Suprapubic skin (tissue), 4 donors: Measurements from ENCODE around the gene ACSL6. TPM values are rescaled to one million over a fixed set of nuclear protein-coding genes. Genes with fewer than 3 reads are reported as not detected.

Experiments
- DNase-seq, 2 donors: peaks; one replicate each; pipeline ENCODE4 v3.0.0-alpha.2; 2019; ENCODE audit warnings: low spot score in 2 of 2
- H3K27ac ChIP-seq: fragments of 200-600 bp; sonication (generic); one replicate; pipeline ENCODE4 v1.5.1; 2019
- H3K27me3 ChIP-seq: fragments of 200-600 bp; sonication (generic); one replicate; pipeline ENCODE4 v1.5.1; 2019
- H3K36me3 ChIP-seq: fragments of 200-600 bp; sonication (generic); one replicate; pipeline ENCODE4 v1.5.1; 2019
- H3K4me1 ChIP-seq: fragments of 200-600 bp; sonication (generic); one replicate; pipeline ENCODE4 v1.5.1; 2019
- H3K4me3 ChIP-seq: fragments of 200-600 bp; sonication (generic); one replicate; pipeline ENCODE4 v1.5.1; 2019; ENCODE audit warnings: mild to moderate bottlenecking
- H3K9me3 ChIP-seq: fragments of 200-600 bp; sonication (generic); one replicate; pipeline ENCODE4 v1.5.1; 2019
- CTCF ChIP-seq, 2 donors: fragments of 200-600 bp in 1 of 2; fragments of 450-650 bp in 1 of 2; sonication (generic) in 1 of 2; IDR thresholded peaks; one replicate each; pipeline ENCODE4 v1.5.1; 2016 to 2019; ENCODE audit warnings: antibody characterized with exemption in 2 of 2, mild to moderate bottlenecking in 1 of 2, moderate library complexity in 1 of 2
- EP300 ChIP-seq: sonication (generic); formaldehyde crosslinking; IDR thresholded peaks from one replicate; pipeline ENCODE4 v1.6.1; 2017; ENCODE audit warnings: antibody characterized with exemption
- POLR2A ChIP-seq, 2 donors: fragments of 450-650 bp; IDR thresholded peaks; one replicate each; pipeline ENCODE4 v1.6.1; 2017; ENCODE audit warnings: antibody characterized with exemption in 2 of 2, mild to moderate bottlenecking in 2 of 2, moderate library complexity in 2 of 2
- POLR2AphosphoS5 ChIP-seq, 3 donors: sonication (generic); formaldehyde crosslinking; IDR thresholded peaks; one replicate each; pipeline ENCODE4 v1.6.1; 2017; ENCODE audit warnings: antibody characterized with exemption in 3 of 3
- WGBS: methylation state at CpG from one replicate; pipeline ENCODE4 v1.1.5; 2018; 5-methylcytosine and 5-hydroxymethylcytosine counted together
- total RNA-seq, 4 donors: library from RNA; depleted of rRNA; stranded (reverse); fragments of >200 nt; gene quantifications; one replicate each; pipeline ENCODE4 v1.1.0, GENCODE V29; 2016

ACSL6 gene
- total RNA-seq, 4 donors from 2014 or later = 0.21 to 0.89 (median 0.23) TPM; not detected in 1

- Histone ChIP-seq H3K27ac (no peak overlapping the region), H3K27me3 (no peaks in the 10 kb centered on the region), H3K4me1 (no peaks in the 10 kb centered on the region), H3K4me3 (no peak overlapping the region), H3K36me3 (no peaks in the 10 kb centered on the region), H3K9me3 (peaks cover 4% of the 10 kb centered on the region)
- WGBS = 44% methylated on average over 2 of the region's 2 CpGs
- TF ChIP-seq POLR2A (IDR thresholded peaks at IDR 0.05) = no peak
- no peak for TF ChIP-seq EP300
- TF ChIP-seq CTCF (IDR thresholded peaks at IDR 0.05) = no peak
- no peak for TF ChIP-seq POLR2AphosphoS5 (IDR thresholded peaks at IDR 0.05)
- DNase-seq = no peak
Measured at GRCh38 chr5:132037353-132037752, 25.9 kb upstream of the ACSL6 start.

GRCh38 chr5:132033122-132033521 lies 21.7 kb upstream of the ACSL6 start:
- 75% methylated on average over 4 of the region's 4 CpGs for WGBS
- TF ChIP-seq EP300 (no peak), CTCF (IDR thresholded peaks at IDR 0.05) (no peak), POLR2AphosphoS5 (IDR thresholded peaks at IDR 0.05) (no peak), POLR2A (IDR thresholded peaks at IDR 0.05) (no peak)

GRCh38 chr5:132032196-132032595 lies 20.7 kb upstream of the ACSL6 start:
- TF ChIP-seq CTCF (IDR thresholded peaks at IDR 0.05) (no peak), POLR2A (IDR thresholded peaks at IDR 0.05) (no peak), POLR2AphosphoS5 (IDR thresholded peaks at IDR 0.05) (no peak), EP300 (no peak)
- Histone ChIP-seq H3K27ac (no peak overlapping the region), H3K4me3 (no peak overlapping the region), H3K9me3 (no peaks in the 10 kb centered on the region), H3K27me3 (no peaks in the 10 kb centered on the region), H3K36me3 (no peaks in the 10 kb centered on the region), H3K4me1 (no peaks in the 10 kb centered on the region)
- no peak for DNase-seq

More at GRCh38 chr5:132033122-132033521, 21.7 kb upstream of the ACSL6 start:
- H3K4me1 ChIP-seq = no peaks in the 10 kb centered on the region
- H3K36me3 ChIP-seq = no peaks in the 10 kb centered on the region
- no peak overlapping the region for H3K4me3 ChIP-seq
- peaks cover 4% of the 10 kb centered on the region for H3K9me3 ChIP-seq
- no peak for DNase-seq
- no peak overlapping the region for H3K27ac ChIP-seq
- no peaks in the 10 kb centered on the region for H3K27me3 ChIP-seq

- H3K4me1 ChIP-seq = no peaks in the 10 kb centered on the region
- TF ChIP-seq CTCF (IDR thresholded peaks at IDR 0.05) (no peak), EP300 (no peak), POLR2A (IDR thresholded peaks at IDR 0.05) (no peak), POLR2AphosphoS5 (IDR thresholded peaks at IDR 0.05) (no peak)
Measured at GRCh38 chr5:132030610-132031009, 19.2 kb upstream of the ACSL6 start.

GRCh38 chr5:132029609-132030330 lies 18.3 kb upstream of the ACSL6 start:
- Histone ChIP-seq H3K9me3 (no peaks in the 10 kb centered on the region), H3K27ac (no peak overlapping the region), H3K27me3 (no peaks in the 10 kb centered on the region), H3K4me3 (no peak overlapping the region), H3K4me1 (no peaks in the 10 kb centered on the region), H3K36me3 (no peaks in the 10 kb centered on the region)
- 90% methylated on average over 4 of the region's 4 CpGs for WGBS
- DNase-seq = no peak
- TF ChIP-seq EP300 = no peak
- no peak for TF ChIP-seq POLR2A (IDR thresholded peaks at IDR 0.05)
- no peak for TF ChIP-seq CTCF (IDR thresholded peaks at IDR 0.05)
- no peak for TF ChIP-seq POLR2AphosphoS5 (IDR thresholded peaks at IDR 0.05)

More at GRCh38 chr5:132030610-132031009, 19.2 kb upstream of the ACSL6 start:
- Histone ChIP-seq H3K36me3 (no peaks in the 10 kb centered on the region), H3K27ac (no peak overlapping the region), H3K27me3 (no peaks in the 10 kb centered on the region), H3K4me3 (no peak overlapping the region), H3K9me3 (no peaks in the 10 kb centered on the region)
- DNase-seq = peak in 1 of 2 donors; percentile 38
- WGBS = 86% methylated on average over 2 of the region's 2 CpGs
